NCI-H82 treated with DMSO at 0.1 percent for 48 hours (cell line): ENCODE results near the gene JMJD1C.

ENCODE experiments used
- DNase-seq: peaks from one replicate; lab custom pipeline; 2025; ENCODE audit not compliant: unreplicated experiment; lab: John Stamatoyannopoulos, UW

The JMJD1C gene

DNA sequence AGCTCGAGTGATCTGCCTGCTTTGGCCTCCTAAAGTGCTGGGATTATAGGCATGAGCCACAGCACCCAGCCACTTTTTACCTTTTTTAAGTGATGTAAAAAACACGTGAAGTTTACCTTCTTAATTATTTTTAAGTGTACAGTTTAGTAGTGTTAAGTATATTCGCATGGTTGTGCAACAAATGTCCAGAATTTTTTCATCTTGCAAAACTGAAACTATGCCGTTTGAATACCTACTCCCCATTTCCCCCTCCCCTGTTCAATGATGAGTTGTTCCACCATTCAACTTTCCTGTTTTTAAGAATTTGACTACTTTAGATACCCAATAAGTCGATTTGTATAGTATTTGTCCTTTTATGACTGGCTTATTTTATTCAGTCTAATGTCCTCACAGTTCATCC, 321.8 kb downstream of the JMJD1C start:
- DNase-seq = no peak

GRCh38 chr10:63142136-63142535, 323.6 kb downstream of the JMJD1C start:
- no peak for DNase-seq

GRCh38 chr10:63140077-63140476, 325.7 kb downstream of the JMJD1C start:
- DNase-seq = no peak

- no peak for DNase-seq
These were observed 328.5 kb downstream of the JMJD1C start for GRCh38 chr10:63137306-63137705.

DNA sequence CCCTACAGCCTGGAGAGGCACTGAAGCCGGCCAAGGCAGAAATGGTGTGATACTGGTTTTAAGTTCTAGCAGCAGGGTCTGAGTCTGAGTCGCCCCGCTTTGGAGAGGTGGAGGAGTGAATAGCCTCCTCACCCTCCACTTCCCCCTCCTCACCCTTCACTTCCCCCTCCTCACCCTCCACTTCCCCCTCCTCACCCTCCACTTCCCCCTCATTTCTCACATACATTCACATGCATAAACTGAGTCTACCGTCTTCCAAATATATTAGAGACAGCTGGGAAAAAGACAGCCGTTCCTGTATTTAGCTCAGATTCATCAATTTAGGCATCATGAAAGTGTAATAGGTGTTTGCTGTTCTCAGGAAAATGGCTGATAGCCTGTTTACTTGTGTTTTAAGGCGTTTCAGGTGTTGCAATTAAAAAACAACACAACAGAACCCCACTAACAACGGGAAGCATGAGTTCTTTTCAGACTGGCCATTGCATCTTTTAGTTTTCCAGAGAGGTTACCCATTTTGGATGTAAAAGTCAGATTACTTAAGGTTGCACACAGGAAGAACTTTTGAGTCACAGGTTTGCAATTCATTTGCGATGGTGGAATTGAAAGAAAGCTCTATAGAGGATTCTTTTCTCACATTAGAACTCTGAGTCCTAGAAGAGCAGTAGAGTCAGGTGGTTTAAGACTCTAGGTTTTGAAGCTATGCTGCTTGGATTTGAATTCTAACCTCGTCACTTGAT, 331.8 kb downstream of the JMJD1C start:
- DNase-seq = no peak

GRCh38 chr10:63133056-63133820, 332.5 kb downstream of the JMJD1C start, which contains the start of gene NRBF2:
NRBF2 (plus strand) TSS chr10:63133328; CDS start chr10:63133471, 143 bp downstream.
- DNase-seq = peak; percentile 81

- DNase-seq = no peak
These were observed 333.1 kb downstream of the JMJD1C start for GRCh38 chr10:63132651-63133055.

DNA sequence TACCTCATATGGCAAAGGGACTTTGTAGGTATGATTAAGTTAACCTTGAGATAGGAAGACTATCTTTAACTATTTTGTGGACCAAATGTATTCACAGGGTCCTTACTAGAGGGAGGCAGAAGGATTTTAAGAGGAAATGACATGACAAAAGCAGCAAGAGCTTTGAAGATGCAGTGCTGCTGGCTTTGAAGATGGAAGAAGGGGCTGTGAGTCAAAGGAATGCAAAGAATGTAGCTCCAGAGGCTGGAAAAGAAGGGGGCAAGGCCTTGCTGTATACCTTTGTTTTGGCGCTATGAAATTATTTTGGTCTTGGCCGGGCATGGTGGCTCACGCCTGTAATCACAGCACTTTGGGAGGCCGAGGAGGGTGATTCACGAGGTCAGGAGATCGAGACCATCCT, 335.9 kb downstream of the JMJD1C start:
- DNase-seq = no peak

DNA sequence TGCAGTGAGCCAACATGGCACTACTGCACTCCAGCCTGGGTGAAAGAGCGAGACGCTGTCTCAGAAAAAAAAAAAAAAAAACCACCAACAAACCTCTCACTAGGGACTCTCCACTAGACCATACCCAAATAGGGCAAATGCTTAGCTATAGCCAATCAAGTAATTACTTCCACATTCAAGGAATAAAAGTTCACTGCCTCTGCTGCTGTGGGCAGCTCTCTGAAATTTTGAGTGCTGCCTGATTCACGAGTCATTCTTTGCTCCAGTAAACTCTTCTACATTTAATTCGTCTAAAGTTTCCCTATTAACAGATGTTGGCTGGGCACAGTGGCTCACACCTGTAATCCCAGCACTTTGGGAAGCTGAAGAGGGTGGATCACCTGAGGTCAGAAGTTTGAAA, 337.3 kb downstream of the JMJD1C start:
- DNase-seq = no peak

DNA sequence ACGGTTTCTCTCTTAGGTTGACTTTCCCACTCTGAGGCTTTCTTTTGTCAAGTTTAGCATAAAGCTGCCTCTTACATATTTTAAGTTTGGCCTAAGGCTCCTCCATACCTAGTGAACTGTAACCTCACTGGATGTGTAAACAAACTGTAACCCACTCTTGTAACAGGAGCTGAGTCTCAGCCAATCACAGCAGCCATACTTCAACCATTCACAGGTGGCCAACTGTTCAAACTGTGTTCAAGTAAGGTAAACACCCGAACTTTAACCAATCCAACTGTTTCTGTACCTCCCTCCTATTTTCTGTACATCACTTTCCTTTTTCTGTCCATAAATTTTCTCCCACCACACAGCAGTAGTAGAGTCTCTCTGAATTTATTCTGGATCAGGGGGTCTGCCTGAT, 340.3 kb downstream of the JMJD1C start:
- DNase-seq = no peak

DNA sequence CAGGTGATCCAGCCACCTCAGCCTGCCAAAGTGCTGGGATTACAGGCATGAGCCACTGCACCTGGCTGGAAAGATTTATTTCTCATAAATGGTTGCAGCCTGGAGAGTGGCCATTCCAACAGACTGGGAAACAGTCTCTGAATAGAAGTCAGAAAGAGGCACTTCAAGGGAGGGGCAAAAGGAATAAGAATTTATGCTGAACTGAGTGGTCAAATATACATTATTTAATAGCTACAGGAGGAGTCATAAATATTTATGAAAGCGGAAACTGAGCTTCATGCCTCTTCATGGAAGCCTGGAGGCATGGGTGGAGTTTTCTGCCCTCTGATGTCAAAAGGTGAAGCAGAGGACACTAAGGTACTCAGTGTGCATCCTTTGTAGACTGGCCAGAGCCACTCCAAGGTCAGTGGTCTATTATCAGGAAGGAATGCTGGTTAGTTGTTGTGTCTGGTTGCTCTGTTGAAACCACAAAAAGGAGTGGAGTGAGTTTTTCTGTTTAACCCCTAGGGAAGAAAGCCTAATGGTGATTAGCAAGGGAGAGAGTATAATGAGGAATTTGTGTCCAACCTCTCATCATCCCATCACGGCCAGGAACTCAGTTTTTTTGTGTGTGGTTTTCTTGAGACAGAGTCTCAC, 341.9 kb downstream of the JMJD1C start:
- no peak for DNase-seq

DNA sequence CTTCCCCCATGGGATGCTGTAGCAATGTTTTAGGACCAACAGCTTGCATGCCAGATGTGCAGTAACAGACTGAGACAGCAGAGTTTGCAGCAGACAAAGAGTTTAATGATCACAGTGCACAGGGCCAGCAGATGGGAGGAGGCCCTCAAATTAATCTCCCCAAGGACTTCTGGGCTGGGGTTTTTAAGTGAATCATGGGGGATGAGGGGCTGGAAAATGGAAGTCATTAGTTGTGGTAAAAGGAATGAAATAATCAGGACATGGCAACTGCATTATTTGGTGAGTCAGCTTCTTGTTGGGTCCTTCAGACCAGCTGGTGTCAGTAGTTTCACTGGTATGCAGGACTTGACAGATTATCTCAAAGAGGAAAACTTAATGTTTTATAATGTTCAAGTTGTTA, 345.2 kb downstream of the JMJD1C start:
- DNase-seq = peak; percentile 55

DNA sequence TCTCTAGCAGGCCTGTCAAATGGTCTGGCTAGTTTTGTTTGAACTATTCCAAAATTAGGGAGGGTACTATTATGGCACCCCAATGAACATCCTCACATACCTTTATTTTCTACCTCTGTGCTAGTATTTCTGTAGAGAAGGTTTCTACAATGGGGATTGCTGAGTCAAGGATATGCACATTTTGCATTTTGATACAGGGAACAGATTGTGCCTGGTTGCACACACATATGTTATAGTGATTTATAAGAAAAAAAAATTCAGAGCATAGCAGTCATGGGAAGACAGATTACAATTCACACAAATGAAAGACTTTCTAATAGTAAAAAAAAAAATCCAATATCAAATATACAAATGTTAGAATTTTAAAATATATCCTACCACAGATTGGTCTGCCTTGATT, 346.7 kb downstream of the JMJD1C start:
- no peak for DNase-seq
